Left renal cortex interstitium (tissue), 4 donors: ENCODE data around the gene LY6G5C. TPM values are rescaled to one million over a fixed set of nuclear protein-coding genes. Genes with fewer than 3 reads are reported as not detected.

Experiments
- DNase-seq, 4 donors: peaks; one replicate each; pipeline ENCODE4 v3.0.0-alpha.2; 2013; ENCODE audit warnings: low read depth in 4 of 4, low spot score in 2 of 4, missing footprints in 1 of 4
- polyA plus RNA-seq, 4 donors: library from polyadenylated mRNA; unstranded; fragments of 120-200 nt; gene quantifications; one replicate each; pipeline ENCODE4 v1.2.1, GENCODE V29; 2013; ENCODE audit not compliant: insufficient read length in 4 of 4

The LY6G5C gene
- polyA plus RNA-seq, 4 donors: 2.4 to 5.6 (median 3.0) TPM

- DNase-seq: no peak
These were observed 36.9 kb downstream of the LY6G5C start for GRCh38 chr6:31643818-31644454.

- no peak for DNase-seq
These were observed 37.9 kb downstream of the LY6G5C start for GRCh38 chr6:31642798-31643570.

- no peak for DNase-seq
These were observed 39.5 kb downstream of the LY6G5C start for GRCh38 chr6:31641370-31641769.

- DNase-seq: no peak
These were observed 40.3 kb downstream of the LY6G5C start for GRCh38 chr6:31640612-31641011.

- DNase-seq: no peak
These were observed 41.4 kb downstream of the LY6G5C start for GRCh38 chr6:31639449-31639861.

GRCh38 chr6:31639043-31639442, 41.8 kb downstream of the LY6G5C start:
- DNase-seq: no peak

GRCh38 chr6:31636698-31637596, 43.9 kb downstream of the LY6G5C start:
- no peak for DNase-seq

- no peak for DNase-seq
These were observed 45.8 kb downstream of the LY6G5C start for GRCh38 chr6:31634969-31635575.

GRCh38 chr6:31634131-31634530, 46.7 kb downstream of the LY6G5C start:
- no peak for DNase-seq

GRCh38 chr6:31633447-31633846, 47.4 kb downstream of the LY6G5C start:
- no peak for DNase-seq

- DNase-seq: no peak
These were observed 48.5 kb downstream of the LY6G5C start for GRCh38 chr6:31632279-31632946.

GRCh38 chr6:31631681-31632278, 49.1 kb downstream of the LY6G5C start:
- DNase-seq: no peak

GRCh38 chr6:31631209-31631608, 49.7 kb downstream of the LY6G5C start:
- no peak for DNase-seq

GRCh38 chr6:31630177-31630934, 50.5 kb downstream of the LY6G5C start:
- no peak for DNase-seq

- DNase-seq: no peak
These were observed 51.9 kb downstream of the LY6G5C start for GRCh38 chr6:31629014-31629413.

- no peak for DNase-seq
These were observed 53.1 kb downstream of the LY6G5C start for GRCh38 chr6:31627690-31628287.

- no peak for DNase-seq
These were observed 53.9 kb downstream of the LY6G5C start for GRCh38 chr6:31626952-31627351.
